Glomerular endothelial cell (primary cell): ENCODE measurements around the gene LRRC46. TPM values are rescaled to one million over a fixed set of nuclear protein-coding genes. Genes with fewer than 3 reads are reported as not detected.

Experiments
- DNase-seq: peaks from one replicate; pipeline ENCODE4 v3.0.0-alpha.2; 2011; ENCODE audit warnings: low read depth, low spot score; ENCODE audit errors: extremely low read depth
- total RNA-seq: library from RNA; depleted of rRNA; stranded (reverse); fragments of >200 nt; gene quantifications from 2 replicates; pipeline ENCODE4 v1.2.3, GENCODE V29; 2015

The LRRC46 gene
- 0.24 TPM in 1 of 2 replicates, not detected in the other for total RNA-seq

- DNase-seq = peak; percentile 55
These were observed at the start of gene LRRC46, which contains the start of gene MRPL10 for GRCh38 chr17:47831003-47831933. TSS of gene LRRC46 (plus strand) at chr17:47831670. CDS start at chr17:47831990, 320 bp downstream. TSS of gene MRPL10 (minus strand) at chr17:47831541. CDS start at chr17:47831511, 30 bp downstream.

GRCh38 chr17:47785538-47786123, 45.8 kb upstream of the LRRC46 start:
- DNase-seq = no peak

GRCh38 chr17:47789611-47790561, 41.6 kb upstream of the LRRC46 start:
- no peak for DNase-seq

- no peak for DNase-seq
These were observed 40.4 kb upstream of the LRRC46 start for GRCh38 chr17:47791025-47791424.

- no peak for DNase-seq
These were observed 39.0 kb upstream of the LRRC46 start for GRCh38 chr17:47792457-47792856.

- DNase-seq = no peak
These were observed 38.5 kb upstream of the LRRC46 start for GRCh38 chr17:47792979-47793378.

GRCh38 chr17:47797797-47798196, 33.7 kb upstream of the LRRC46 start:
- no peak for DNase-seq

GRCh38 chr17:47800686-47801085, 30.8 kb upstream of the LRRC46 start:
- DNase-seq = no peak

GRCh38 chr17:47801176-47801765, 30.2 kb upstream of the LRRC46 start:
- no peak for DNase-seq

GRCh38 chr17:47801906-47802305, 29.6 kb upstream of the LRRC46 start:
- DNase-seq = no peak

GRCh38 chr17:47802341-47803022, 29.0 kb upstream of the LRRC46 start:
- peak; percentile 20 for DNase-seq

GRCh38 chr17:47803201-47803600, 28.3 kb upstream of the LRRC46 start:
- no peak for DNase-seq

- no peak for DNase-seq
These were observed 27.7 kb upstream of the LRRC46 start for GRCh38 chr17:47803751-47804150.

- DNase-seq = no peak
These were observed 27.0 kb upstream of the LRRC46 start for GRCh38 chr17:47804461-47804860.

GRCh38 chr17:47806026-47806912, 25.2 kb upstream of the LRRC46 start:
- no peak for DNase-seq

- no peak for DNase-seq
These were observed 24.6 kb upstream of the LRRC46 start for GRCh38 chr17:47806913-47807255.

GRCh38 chr17:47807421-47807820, 24.0 kb upstream of the LRRC46 start:
- no peak for DNase-seq

- DNase-seq = no peak
These were observed 23.2 kb upstream of the LRRC46 start for GRCh38 chr17:47808036-47808829.
